OCI-LY7 (cell line): ENCODE results near the gene SUSD3. TPM values are rescaled to one million over a fixed set of nuclear protein-coding genes. Genes with fewer than 3 reads are reported as not detected.

Source experiments
- BruUV-seq: library from RNA; stranded (reverse); fragments of 400-500 nt; replicated peaks from 2 replicates; lab custom pipeline; 2021; lab: Mats Ljungman, UMichigan
- CTCF ChIA-PET: fragments of 300-600 bp; sonication (Branson Sonifier 250); formaldehyde crosslinking; loops from one replicate; lab custom pipeline; 2022; ENCODE audit warnings: antibody characterized with exemption; ENCODE audit not compliant: unreplicated experiment; lab: Charles Lee
- POLR2A ChIA-PET: fragments of 300-600 bp; sonication (Branson Sonifier 250); formaldehyde crosslinking; loops from one replicate; lab custom pipeline; 2022; ENCODE audit warnings: antibody characterized with exemption; lab: Charles Lee
- DNase-seq: peaks from one replicate; pipeline ENCODE4 v3.0.0-alpha.2; 2015; ENCODE audit warnings: low spot score
- H2AFZ ChIP-seq: fragments of 200-600 bp; sonication (generic), shearing (Covaris generic); 2 replicates; pipeline ENCODE4 v1.6.1; 2014; ENCODE audit warnings: mild to moderate bottlenecking, antibody characterized with exemption, low read length, moderate library complexity
- H3K27ac ChIP-seq: fragments of 200-600 bp; sonication (generic); 2 replicates; pipeline ENCODE4 v1.5.1; 2014; ENCODE audit warnings: mixed run types, low read depth, mild to moderate bottlenecking, moderate library complexity, low read length, inconsistent platforms; ENCODE audit not compliant: poor library complexity, severe bottlenecking
- H3K36me3 ChIP-seq: fragments of 200-600 bp; sonication (generic); 2 replicates; pipeline ENCODE4 v1.6.1; 2014; ENCODE audit warnings: mild to moderate bottlenecking, antibody characterized with exemption, low read length, moderate library complexity, mixed read lengths; ENCODE audit not compliant: insufficient read depth
- H3K4me1 ChIP-seq: fragments of 200-600 bp; sonication (generic); 2 replicates; pipeline ENCODE4 v1.5.1; 2014; ENCODE audit warnings: mild to moderate bottlenecking, low read length; ENCODE audit not compliant: insufficient read depth, poor library complexity, severe bottlenecking
- H3K4me2 ChIP-seq: fragments of 200-600 bp; sonication (generic); 2 replicates; pipeline ENCODE4 v1.6.1; 2014; ENCODE audit warnings: mild to moderate bottlenecking, low read length
- H3K4me3 ChIP-seq: fragments of 200-600 bp; sonication (generic); 2 replicates; pipeline ENCODE4 v1.5.1; 2014; ENCODE audit warnings: mild to moderate bottlenecking, low read depth, low read length; ENCODE audit not compliant: poor library complexity, severe bottlenecking
- H3K79me2 ChIP-seq: fragments of 200-600 bp; sonication (generic); 2 replicates; pipeline ENCODE4 v1.6.1; 2016; ENCODE audit warnings: low read depth, mild to moderate bottlenecking, low read length, moderate library complexity, mixed read lengths; ENCODE audit not compliant: insufficient read depth
- H3K9me2 ChIP-seq: fragments of 200-600 bp; sonication (generic); 2 replicates; pipeline ENCODE4 v1.6.1; 2016; ENCODE audit warnings: mild to moderate bottlenecking, low read length, mixed read lengths; ENCODE audit not compliant: insufficient read depth
- H3K9me3 ChIP-seq: fragments of 200-600 bp; sonication (generic); 2 replicates; pipeline ENCODE4 v1.6.1; 2014; ENCODE audit warnings: mild to moderate bottlenecking, mixed run types, low read length, mixed read lengths
- H4K20me1 ChIP-seq: fragments of 200-600 bp; sonication (generic); 2 replicates; pipeline ENCODE4 v1.6.1; 2014; ENCODE audit warnings: mild to moderate bottlenecking, antibody characterized with exemption, low read length, moderate library complexity, mixed read lengths; ENCODE audit not compliant: insufficient read depth
- CTCF ChIP-seq: fragments of 200-600 bp; sonication (generic); conservative IDR thresholded peaks from 2 replicates; pipeline ENCODE4 v1.5.1; 2014; ENCODE audit warnings: mild to moderate bottlenecking, antibody characterized with exemption, low read length, moderate library complexity, mixed read lengths
- EZH2phosphoT487 ChIP-seq: fragments of 200-600 bp; sonication (generic); IDR thresholded peaks from 2 replicates; pipeline ENCODE4 v1.6.1; 2018; ENCODE audit warnings: low read depth, borderline replicate concordance, mild to moderate bottlenecking, mixed run types, antibody characterized with exemption, low read length, moderate library complexity, mixed read lengths
- intact Hi-C: fragments of 100-400 bp; cut with micrococcal nuclease; formaldehyde crosslinking; loops from one replicate; pipeline ENCODE4 v1.10.0; 2022; ENCODE audit not compliant: unreplicated experiment
- total RNA-seq, 2 experiments: library from RNA; depleted of rRNA in 1 of 2; stranded (reverse); fragments of >200 nt in 1 of 2; shearing (Covaris generic) in 1 of 2; gene quantifications; 2 replicates each; pipeline ENCODE4 v1.2.3, GENCODE V29; 2014 to 2022

SUSD3 gene
- total RNA-seq, 2 experiments from 2014 or later: 94.1 to 201 TPM

- Histone ChIP-seq H3K79me2 (no peaks in the 10 kb centered on the region), H3K4me3 (peak overlapping the region; percentile 91), H2AFZ (no peak overlapping the region), H4K20me1 (no peaks in the 10 kb centered on the region), H3K9me2 (no peaks in the 10 kb centered on the region), H3K36me3 (no peaks in the 10 kb centered on the region), H3K4me1 (peaks cover 39% of the 10 kb centered on the region), H3K4me2 (peak overlapping the region; percentile 95), H3K9me3 (peaks cover 5% of the 10 kb centered on the region; the same call in 1 of the 2 replicates), H3K27ac (no peak overlapping the region)
- CTCF ChIA-PET: no interaction called here
- intact Hi-C loops: no loop called here
- TF ChIP-seq CTCF (no peak), EZH2phosphoT487 (no peak)
- BruUV-seq: no TSS peak
- DNase-seq: no peak
- POLR2A ChIA-PET: no interaction called here
Measured at GRCh38 chr9:93097511-93098201, 39.2 kb downstream of the SUSD3 start.

GRCh38 chr9:93098236-93098946 lies 39.9 kb downstream of the SUSD3 start:
- no peak for DNase-seq
- Histone ChIP-seq H3K4me3 (no peak overlapping the region), H3K36me3 (no peaks in the 10 kb centered on the region), H4K20me1 (no peaks in the 10 kb centered on the region), H3K79me2 (no peaks in the 10 kb centered on the region), H3K4me1 (peaks cover 31% of the 10 kb centered on the region), H2AFZ (no peak overlapping the region), H3K9me3 (peaks cover 13% of the 10 kb centered on the region), H3K9me2 (no peaks in the 10 kb centered on the region), H3K4me2 (peak overlapping the region; percentile 95; the same call in 1 of the 2 replicates), H3K27ac (no peak overlapping the region)
- ChIA-PET CTCF (no interaction called here), POLR2A (interaction anchor here (0.6 kb wide), 1 partner anchor 476 kb away, joined by 3 read pairs; no protein-coding TSS in a partner anchor)
- intact Hi-C loops: no loop called here
- no TSS peak for BruUV-seq
- TF ChIP-seq EZH2phosphoT487 (no peak), CTCF (no peak)
